ENCODE results near the gene C4orf50. TPM values are rescaled to one million over a fixed set of nuclear protein-coding genes. Genes with fewer than 3 reads are reported as not detected.

The C4orf50 gene
- total and polyA plus RNA-seq, 2 donors (not counting 1 experiment from before 2014, with no cell fraction given), result 0.02 TPM; not detected in 1

GRCh38 chr4:5965225-5965624 is 53.0 kb downstream of the C4orf50 start:
- Mint-ChIP-seq H3K27me3 (peaks cover 4% of the 10 kb centered on the region), H3K4me1 (no peaks in the 10 kb centered on the region), H3K9me3 (ENCODE audit: insufficient read depth) (no peaks in the 10 kb centered on the region), H3K4me3 (no peak overlapping the region), H3K27ac (no peak overlapping the region)
- Histone ChIP-seq H3K4me1 (ENCODE audit: control insufficient read depth in 2 of 2, insufficient read depth in 2 of 2, low read length in 2 of 2) (no peaks in the 10 kb centered on the region), H3K27ac (ENCODE audit: low read length in 2 of 2) (no peak overlapping the region), H4K20me1 (ENCODE audit: control insufficient read depth, insufficient read depth, low read length, poor library complexity, severe bottlenecking) (no peaks in the 10 kb centered on the region), H3K36me3 (replicated peaks in 1 of 2; ENCODE audit: control extremely low read depth in 1 of 2, control insufficient read depth in 1 of 2, extremely low read depth in 1 of 2, insufficient read depth in 2 of 2, low read length in 1 of 2) (no peaks in the 10 kb centered on the region), H2AFZ (ENCODE audit: insufficient read depth, low read depth, low read length, poor library complexity, severe bottlenecking) (no peak overlapping the region), H3K27me3 (replicated peaks in 1 of 4; ENCODE audit: control extremely low read depth in 1 of 4, control insufficient read depth in 3 of 4, insufficient read depth in 4 of 4, low read length in 3 of 4) (no peaks in the 10 kb centered on the region), H3K9me3 (ENCODE audit: control extremely low read depth in 1 of 3, control insufficient read depth in 2 of 3, insufficient read depth in 1 of 3, low read length in 2 of 3) (peaks cover 0 to 5% (median 0%) of the 10 kb centered on the region in 3 donors), H3K79me2 (ENCODE audit: control insufficient read depth, insufficient read depth, low read length) (no peaks in the 10 kb centered on the region), H3K4me3 (ENCODE audit: control extremely low read depth in 1 of 5, extremely low read depth in 1 of 5, insufficient read depth in 1 of 5, low read depth in 2 of 5, low read length in 4 of 5) (no peak overlapping the region), H3K9ac (ENCODE audit: low read length) (no peak overlapping the region), H3K4me2 (replicated peaks; ENCODE audit: low read depth, low read length, poor library complexity, severe bottlenecking) (no peak overlapping the region)
- POLR2A ChIA-PET, result no interaction called here
- no peak for TF ChIP-seq EZH2 (IDR thresholded peaks at IDR 0.05; ENCODE audit: borderline replicate concordance, insufficient read depth, low read depth, low read length, poor library complexity, severe bottlenecking)
- TF ChIP-seq, protein P1, sequence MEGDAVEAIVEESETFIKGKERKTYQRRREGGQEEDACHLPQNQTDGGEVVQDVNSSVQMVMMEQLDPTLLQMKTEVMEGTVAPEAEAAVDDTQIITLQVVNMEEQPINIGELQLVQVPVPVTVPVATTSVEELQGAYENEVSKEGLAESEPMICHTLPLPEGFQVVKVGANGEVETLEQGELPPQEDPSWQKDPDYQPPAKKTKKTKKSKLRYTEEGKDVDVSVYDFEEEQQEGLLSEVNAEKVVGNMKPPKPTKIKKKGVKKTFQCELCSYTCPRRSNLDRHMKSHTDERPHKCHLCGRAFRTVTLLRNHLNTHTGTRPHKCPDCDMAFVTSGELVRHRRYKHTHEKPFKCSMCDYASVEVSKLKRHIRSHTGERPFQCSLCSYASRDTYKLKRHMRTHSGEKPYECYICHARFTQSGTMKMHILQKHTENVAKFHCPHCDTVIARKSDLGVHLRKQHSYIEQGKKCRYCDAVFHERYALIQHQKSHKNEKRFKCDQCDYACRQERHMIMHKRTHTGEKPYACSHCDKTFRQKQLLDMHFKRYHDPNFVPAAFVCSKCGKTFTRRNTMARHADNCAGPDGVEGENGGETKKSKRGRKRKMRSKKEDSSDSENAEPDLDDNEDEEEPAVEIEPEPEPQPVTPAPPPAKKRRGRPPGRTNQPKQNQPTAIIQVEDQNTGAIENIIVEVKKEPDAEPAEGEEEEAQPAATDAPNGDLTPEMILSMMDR (IDR thresholded peaks at IDR 0.05), result no peak
- ATAC-seq (ENCODE audit: low read depth) (no peak), DNase-seq (no peak)
- intact Hi-C loops (cut with micrococcal nuclease), result no loop called here
- CTCF ChIA-PET, result no interaction called here
- 86% methylated on average over 9 of the region's 9 CpGs for WGBS (ENCODE audit: insufficient coverage)

DNA sequence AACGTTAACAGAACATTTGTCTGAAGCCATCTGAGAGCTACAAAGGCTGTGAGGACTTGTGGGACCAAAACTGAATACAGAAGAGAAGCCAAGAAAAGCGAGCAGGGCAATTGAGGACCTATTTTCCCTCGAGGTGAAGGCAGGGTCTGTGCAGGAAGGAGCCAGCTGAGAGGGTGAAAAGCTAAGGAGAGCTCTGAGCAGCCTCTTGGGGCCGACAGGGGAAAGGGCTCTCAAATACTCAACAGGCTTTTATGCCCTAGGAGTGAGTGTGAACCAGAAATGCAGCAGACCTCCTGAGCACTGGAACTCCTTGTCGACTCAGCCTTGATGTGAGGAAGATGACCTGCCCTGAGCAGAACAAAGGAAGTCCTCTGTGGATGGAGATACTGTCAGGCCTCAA is 54.2 kb downstream of the C4orf50 start:
- POLR2A ChIA-PET, result no interaction called here
- CTCF ChIA-PET, result no interaction called here
- Histone ChIP-seq H3K36me3 (replicated peaks in 1 of 2; ENCODE audit: control extremely low read depth in 1 of 2, control insufficient read depth in 1 of 2, extremely low read depth in 1 of 2, insufficient read depth in 2 of 2, low read length in 1 of 2) (no peaks in the 10 kb centered on the region), H3K9me3 (ENCODE audit: control extremely low read depth in 1 of 3, control insufficient read depth in 2 of 3, insufficient read depth in 1 of 3, low read length in 2 of 3) (peaks cover 0 to 7% (median 0%) of the 10 kb centered on the region in 3 donors), H3K79me2 (ENCODE audit: control insufficient read depth, insufficient read depth, low read length) (no peaks in the 10 kb centered on the region), H2AFZ (ENCODE audit: insufficient read depth, low read depth, low read length, poor library complexity, severe bottlenecking) (no peak overlapping the region), H3K4me3 (ENCODE audit: control extremely low read depth in 1 of 5, extremely low read depth in 1 of 5, insufficient read depth in 1 of 5, low read depth in 2 of 5, low read length in 4 of 5) (no peak overlapping the region), H3K4me1 (ENCODE audit: control insufficient read depth in 2 of 2, insufficient read depth in 2 of 2, low read length in 2 of 2) (no peaks in the 10 kb centered on the region), H4K20me1 (ENCODE audit: control insufficient read depth, insufficient read depth, low read length, poor library complexity, severe bottlenecking) (no peaks in the 10 kb centered on the region), H3K4me2 (replicated peaks; ENCODE audit: low read depth, low read length, poor library complexity, severe bottlenecking) (no peak overlapping the region), H3K27me3 (replicated peaks in 1 of 4; ENCODE audit: control extremely low read depth in 1 of 4, control insufficient read depth in 3 of 4, insufficient read depth in 4 of 4, low read length in 3 of 4) (no peaks in the 10 kb centered on the region), H3K9ac (ENCODE audit: low read length) (no peak overlapping the region), H3K27ac (ENCODE audit: low read length in 2 of 2) (no peak overlapping the region)
- H3K27me3 Mint-ChIP-seq, result peaks cover 4% of the 10 kb centered on the region
- DNase-seq (no peak), ATAC-seq (ENCODE audit: low read depth) (no peak)
- H3K27ac Mint-ChIP-seq, result no peak overlapping the region
- no peaks in the 10 kb centered on the region for H3K9me3 Mint-ChIP-seq (ENCODE audit: insufficient read depth)
- intact Hi-C loops (cut with micrococcal nuclease), result no loop called here
- no peak for TF ChIP-seq EZH2 (IDR thresholded peaks at IDR 0.05; ENCODE audit: borderline replicate concordance, insufficient read depth, low read depth, low read length, poor library complexity, severe bottlenecking)
- TF ChIP-seq, protein P1 (IDR thresholded peaks at IDR 0.05), result no peak
- no peak overlapping the region for H3K4me3 Mint-ChIP-seq
- WGBS (ENCODE audit: insufficient coverage), result 33% methylated on average over 5 of the region's 5 CpGs
- no peaks in the 10 kb centered on the region for H3K4me1 Mint-ChIP-seq
